DND-41 (cell line): ENCODE measurements around the gene NOC3L.
"Not testable (repeated sequence)": the region's sequence is repeated elsewhere in the genome, so short reads cannot be mapped to it uniquely, and the experiment has no call there.

ENCODE experiments used
- ATAC-seq: fragments of 200-7000 bp; cut with Tn5 transposase; 3 replicates; pipeline ENCODE4 v1.9.1; 2021; ENCODE audit warnings: low read depth; ENCODE audit not compliant: insufficient read depth
- DNase-seq: peaks from one replicate; pipeline ENCODE4 v3.0.0-alpha.2; 2020
- H2AFZ ChIP-seq: 2 replicates; pipeline ENCODE4 v1.6.0; 2012; ENCODE audit warnings: low read depth, low read length
- H3K27ac ChIP-seq: 2 replicates; pipeline ENCODE4 v1.5.1; 2012; ENCODE audit warnings: low read length, inconsistent platforms
- H3K27me3 ChIP-seq: fragments of 200-600 bp; sonication (generic); 2 replicates; pipeline ENCODE4 v1.6.0; 2012; ENCODE audit warnings: low read length, mild to moderate bottlenecking, inconsistent platforms; ENCODE audit not compliant: insufficient read depth, poor library complexity
- H3K36me3 ChIP-seq: 2 replicates; pipeline ENCODE4 v1.5.1; 2012; ENCODE audit warnings: low read length, inconsistent platforms; ENCODE audit not compliant: insufficient read depth
- H3K4me1 ChIP-seq: 2 replicates; pipeline ENCODE4 v1.5.1; 2012; ENCODE audit warnings: mild to moderate bottlenecking, low read length; ENCODE audit not compliant: insufficient read depth
- H3K4me2 ChIP-seq: 2 replicates; pipeline ENCODE4 v1.6.0; 2012; ENCODE audit warnings: mild to moderate bottlenecking, moderate library complexity, low read length, inconsistent platforms; ENCODE audit not compliant: insufficient read depth
- H3K4me3 ChIP-seq, 2 experiments: fragments of 200-600 bp in 1 of 2; shearing (Covaris generic) in 1 of 2; 2 replicates each; pipeline ENCODE4 v1.5.1; 2012 to 2016; ENCODE audit warnings: inconsistent platforms in 2 of 2, low read length in 2 of 2, mild to moderate bottlenecking in 2 of 2, low read depth in 1 of 2, moderate library complexity in 1 of 2
- H3K79me2 ChIP-seq: 2 replicates; pipeline ENCODE4 v1.6.0; 2012; ENCODE audit warnings: low read length, inconsistent platforms; ENCODE audit not compliant: insufficient read depth
- H3K9ac ChIP-seq: 2 replicates; pipeline ENCODE4 v1.6.0; 2012; ENCODE audit warnings: low read depth, mild to moderate bottlenecking, inconsistent platforms, low read length, moderate library complexity
- H3K9me3 ChIP-seq: 2 replicates; pipeline ENCODE4 v1.5.1; 2012; ENCODE audit warnings: low read length, moderate library complexity, mild to moderate bottlenecking, inconsistent platforms; ENCODE audit not compliant: insufficient read depth, severe bottlenecking
- H4K20me1 ChIP-seq: 2 replicates; pipeline ENCODE4 v1.6.0; 2012; ENCODE audit warnings: low read length; ENCODE audit not compliant: insufficient read depth
- EZH2 ChIP-seq: IDR thresholded peaks from 3 replicates; pipeline ENCODE4 v1.6.1; 2012; ENCODE audit warnings: borderline replicate concordance, low read depth, mild to moderate bottlenecking, moderate library complexity, low read length, inconsistent platforms; ENCODE audit not compliant: severe bottlenecking
- TF ChIP-seq, protein P1 (sequence below): IDR thresholded peaks from 2 replicates; pipeline ENCODE4 v1.5.1; 2012; ENCODE audit warnings: borderline replicate concordance, low read length, moderate library complexity, mild to moderate bottlenecking; ENCODE audit not compliant: poor library complexity, severe bottlenecking; ENCODE audit errors: extremely low read depth

NOC3L gene

DNA sequence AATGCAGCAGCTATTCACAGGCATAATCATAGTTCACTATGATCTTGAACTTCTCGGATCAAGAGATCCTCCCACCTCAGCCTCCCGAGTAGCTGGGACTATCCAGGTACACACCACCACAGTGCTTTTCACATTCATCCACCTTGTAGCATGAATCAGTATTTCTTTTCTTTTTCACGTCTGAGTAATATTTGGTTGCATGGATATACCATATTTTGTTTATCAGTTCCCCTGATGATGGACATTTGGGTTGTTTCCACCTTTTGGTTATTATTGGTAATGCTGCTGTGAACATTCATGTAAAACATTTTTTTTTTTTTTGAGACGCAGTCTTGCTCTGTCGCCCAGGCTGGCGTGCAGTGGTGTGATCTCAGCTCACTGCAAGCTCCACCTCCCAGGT, 36.0 kb upstream of the NOC3L start:
- no peaks in the 10 kb centered on the region for H3K4me1 ChIP-seq
- H3K4me2 ChIP-seq = no peak overlapping the region
- H3K27me3 ChIP-seq = peaks cover 3% of the 10 kb centered on the region
- H3K27ac ChIP-seq = no peak overlapping the region
- H4K20me1 ChIP-seq = no peaks in the 10 kb centered on the region
- no peak overlapping the region for H3K9ac ChIP-seq
- H3K4me3 ChIP-seq = no peak overlapping the region
- H2AFZ ChIP-seq = no peak overlapping the region
- no peak for TF ChIP-seq EZH2
- no peak for DNase-seq
- H3K79me2 ChIP-seq = no peaks in the 10 kb centered on the region
- no peak for ATAC-seq
- peaks cover 3% of the 10 kb centered on the region for H3K9me3 ChIP-seq
- no peaks in the 10 kb centered on the region for H3K36me3 ChIP-seq

DNA sequence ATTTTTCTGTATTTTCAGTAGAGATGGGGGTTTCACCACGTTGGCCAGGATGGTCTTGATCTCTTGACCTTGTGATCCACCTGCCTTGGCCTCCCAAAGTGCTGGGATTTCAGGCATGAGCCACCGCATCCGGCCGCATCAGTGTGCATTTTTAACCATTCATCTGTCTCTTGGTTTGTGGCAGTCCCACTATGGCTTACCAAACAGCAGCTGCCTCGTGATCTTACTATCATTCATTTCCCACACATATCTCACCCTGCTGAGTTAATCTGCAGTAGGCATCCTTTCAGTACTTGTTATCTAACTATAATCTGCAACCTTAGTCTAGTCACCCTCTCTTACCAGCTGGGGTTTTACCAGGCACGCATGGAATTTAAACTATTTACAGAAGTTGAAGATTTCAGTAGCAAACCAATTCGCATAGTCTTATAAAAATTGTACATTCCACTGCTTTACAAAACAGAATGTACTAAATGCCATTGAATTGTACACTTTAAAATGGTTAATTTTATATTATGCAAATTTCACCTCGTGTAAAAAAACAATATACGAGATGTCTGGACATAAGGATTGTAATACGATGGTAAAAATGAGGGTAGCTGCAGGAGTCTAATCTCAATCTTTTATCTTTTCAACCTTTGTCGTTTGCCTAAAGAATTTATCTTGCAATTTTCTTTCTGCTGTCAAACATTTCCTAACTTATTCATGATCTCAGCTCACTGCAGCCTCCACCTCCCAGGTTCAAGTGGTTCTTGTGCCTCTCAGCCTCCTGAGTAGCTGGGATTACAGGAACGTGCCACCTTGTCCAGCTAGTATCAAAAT, 35.0 kb upstream of the NOC3L start:
- no peak overlapping the region for H3K27ac ChIP-seq
- peaks cover 3% of the 10 kb centered on the region for H3K9me3 ChIP-seq
- TF ChIP-seq, protein P1, sequence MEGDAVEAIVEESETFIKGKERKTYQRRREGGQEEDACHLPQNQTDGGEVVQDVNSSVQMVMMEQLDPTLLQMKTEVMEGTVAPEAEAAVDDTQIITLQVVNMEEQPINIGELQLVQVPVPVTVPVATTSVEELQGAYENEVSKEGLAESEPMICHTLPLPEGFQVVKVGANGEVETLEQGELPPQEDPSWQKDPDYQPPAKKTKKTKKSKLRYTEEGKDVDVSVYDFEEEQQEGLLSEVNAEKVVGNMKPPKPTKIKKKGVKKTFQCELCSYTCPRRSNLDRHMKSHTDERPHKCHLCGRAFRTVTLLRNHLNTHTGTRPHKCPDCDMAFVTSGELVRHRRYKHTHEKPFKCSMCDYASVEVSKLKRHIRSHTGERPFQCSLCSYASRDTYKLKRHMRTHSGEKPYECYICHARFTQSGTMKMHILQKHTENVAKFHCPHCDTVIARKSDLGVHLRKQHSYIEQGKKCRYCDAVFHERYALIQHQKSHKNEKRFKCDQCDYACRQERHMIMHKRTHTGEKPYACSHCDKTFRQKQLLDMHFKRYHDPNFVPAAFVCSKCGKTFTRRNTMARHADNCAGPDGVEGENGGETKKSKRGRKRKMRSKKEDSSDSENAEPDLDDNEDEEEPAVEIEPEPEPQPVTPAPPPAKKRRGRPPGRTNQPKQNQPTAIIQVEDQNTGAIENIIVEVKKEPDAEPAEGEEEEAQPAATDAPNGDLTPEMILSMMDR = no peak
- TF ChIP-seq EZH2 = no peak
- ATAC-seq (no peak), DNase-seq (no peak)
- no peak overlapping the region for H3K4me3 ChIP-seq
- H3K36me3 ChIP-seq = no peaks in the 10 kb centered on the region
- H3K79me2 ChIP-seq = no peaks in the 10 kb centered on the region
- H3K27me3 ChIP-seq = peaks cover 3% of the 10 kb centered on the region
- H2AFZ ChIP-seq = no peak overlapping the region
- no peak overlapping the region for H3K4me2 ChIP-seq
- no peaks in the 10 kb centered on the region for H3K4me1 ChIP-seq
- H3K9ac ChIP-seq = no peak overlapping the region
- H4K20me1 ChIP-seq = no peaks in the 10 kb centered on the region

DNA sequence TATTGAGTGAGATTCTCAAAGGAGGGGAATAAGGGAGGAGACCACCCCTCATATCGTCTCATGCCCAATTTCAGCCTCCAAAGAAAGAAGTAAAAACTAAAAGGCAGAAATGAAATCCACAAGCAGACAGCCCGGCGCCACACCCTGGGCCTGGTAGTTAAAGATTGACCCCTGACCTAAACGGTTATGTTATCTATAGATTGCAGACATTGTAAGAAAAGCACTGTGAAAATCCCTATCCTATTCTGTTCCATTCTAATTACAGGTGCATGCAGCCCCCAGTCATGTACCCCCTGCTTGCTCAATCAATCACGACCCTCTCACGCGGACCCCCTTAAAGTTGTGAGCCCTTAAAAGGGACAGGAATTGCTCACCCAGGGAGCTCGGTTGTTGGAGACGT, 29.4 kb upstream of the NOC3L start:
- not testable (repeated sequence) for H2AFZ ChIP-seq, DNase-seq, H3K79me2 ChIP-seq, H3K9me3 ChIP-seq, ATAC-seq, H3K27ac ChIP-seq, H3K4me2 ChIP-seq, H3K36me3 ChIP-seq, H3K27me3 ChIP-seq, H4K20me1 ChIP-seq, H3K4me3 ChIP-seq, H3K4me1 ChIP-seq, H3K9ac ChIP-seq

DNA sequence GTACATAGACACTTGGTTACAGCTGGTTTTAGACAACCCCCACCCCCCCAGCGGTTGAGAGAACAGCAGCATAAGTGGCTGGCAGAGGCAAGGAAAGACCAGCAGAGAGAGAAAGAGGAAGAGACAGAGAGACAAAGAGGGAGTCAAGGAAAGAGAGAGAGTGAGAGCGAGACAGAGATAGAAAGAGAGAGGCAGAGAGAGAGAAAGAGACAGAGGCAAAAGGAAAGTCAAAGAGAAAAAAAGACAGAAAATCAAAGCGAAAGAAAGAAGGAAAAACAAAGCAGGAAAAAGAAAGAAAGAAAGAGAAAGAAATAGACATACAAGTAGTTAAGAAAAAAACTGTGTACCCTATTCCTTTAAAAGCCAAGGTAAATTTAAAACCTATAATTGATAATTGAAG, 23.0 kb upstream of the NOC3L start:
- DNase-seq, H3K4me1 ChIP-seq, ATAC-seq, H3K27me3 ChIP-seq, H3K79me2 ChIP-seq, H2AFZ ChIP-seq, H3K9me3 ChIP-seq, H3K4me3 ChIP-seq, H3K9ac ChIP-seq, H3K27ac ChIP-seq, H3K4me2 ChIP-seq, H4K20me1 ChIP-seq, H3K36me3 ChIP-seq: not testable (repeated sequence)

DNA sequence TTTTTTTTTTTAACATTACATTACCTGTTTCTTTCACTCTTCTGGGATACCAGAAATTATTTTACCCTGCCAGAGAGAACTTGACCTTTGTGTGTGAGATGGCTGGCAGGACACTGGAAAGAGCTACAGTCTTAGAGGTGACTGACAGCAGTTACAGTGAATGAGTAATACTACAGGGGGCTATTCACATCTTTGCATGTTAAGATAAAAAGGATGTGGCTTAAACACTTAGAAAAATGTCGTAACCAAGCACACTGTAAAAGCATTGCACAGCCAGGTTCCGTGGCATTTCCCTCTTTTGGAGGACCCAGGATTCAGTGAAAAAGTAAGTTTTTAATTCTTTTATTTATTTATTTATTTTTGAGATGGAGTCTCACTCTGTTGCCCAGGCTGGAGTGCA, 20.8 kb upstream of the NOC3L start:
- no peaks in the 10 kb centered on the region for H3K79me2 ChIP-seq
- no peak overlapping the region for H3K9ac ChIP-seq
- H3K36me3 ChIP-seq = no peaks in the 10 kb centered on the region
- ATAC-seq (no peak), DNase-seq (no peak)
- H3K4me1 ChIP-seq = no peaks in the 10 kb centered on the region
- H3K27ac ChIP-seq = no peak overlapping the region
- no peak overlapping the region for H3K4me2 ChIP-seq
- H3K4me3 ChIP-seq = no peak overlapping the region
- no peaks in the 10 kb centered on the region for H3K9me3 ChIP-seq
- no peak for TF ChIP-seq EZH2
- TF ChIP-seq, protein P1 = no peak
- no peak overlapping the region for H2AFZ ChIP-seq
- H3K27me3 ChIP-seq = no peaks in the 10 kb centered on the region
- H4K20me1 ChIP-seq = no peaks in the 10 kb centered on the region
